GM21367 (cell line): ENCODE results near the gene SHOX.
"Not testable (repeated sequence)": the region's sequence is repeated elsewhere in the genome, so short reads cannot be mapped to it uniquely, and the experiment has no call there.

Source experiments
- ATAC-seq: cut with Tn5 transposase; IDR thresholded peaks from one replicate; pipeline ENCODE4 v1.9.1; 2021; ENCODE audit not compliant: unreplicated experiment

SHOX gene

GRCh38 chrX:630612-631496, at the start of gene SHOX:
TSS of gene SHOX (plus strand) at chrX:630791. CDS start at chrX:630898, 107 bp downstream.
- ATAC-seq, result no peak

DNA sequence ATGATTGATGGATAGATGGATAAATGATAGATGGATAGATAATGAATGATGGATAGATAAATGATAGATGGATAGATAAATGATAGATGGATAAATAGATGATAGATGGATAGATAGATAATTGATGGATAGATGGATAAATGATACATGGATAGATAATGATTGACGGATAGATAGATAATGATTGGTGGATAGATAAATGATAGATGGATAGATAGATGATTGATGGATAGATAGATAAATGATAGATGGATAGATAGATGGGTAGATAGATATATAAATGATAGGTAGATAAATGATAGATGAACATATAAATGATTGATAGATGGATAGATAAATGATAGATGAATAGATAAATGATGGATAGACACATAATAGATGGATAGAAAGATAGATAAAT, 49.5 kb upstream of the SHOX start:
- no peak for ATAC-seq

- no peak for ATAC-seq
These were observed 48.8 kb upstream of the SHOX start for GRCh38 chrX:581720-582298.

- no peak for ATAC-seq
These were observed 46.0 kb upstream of the SHOX start for GRCh38 chrX:584572-584971.

DNA sequence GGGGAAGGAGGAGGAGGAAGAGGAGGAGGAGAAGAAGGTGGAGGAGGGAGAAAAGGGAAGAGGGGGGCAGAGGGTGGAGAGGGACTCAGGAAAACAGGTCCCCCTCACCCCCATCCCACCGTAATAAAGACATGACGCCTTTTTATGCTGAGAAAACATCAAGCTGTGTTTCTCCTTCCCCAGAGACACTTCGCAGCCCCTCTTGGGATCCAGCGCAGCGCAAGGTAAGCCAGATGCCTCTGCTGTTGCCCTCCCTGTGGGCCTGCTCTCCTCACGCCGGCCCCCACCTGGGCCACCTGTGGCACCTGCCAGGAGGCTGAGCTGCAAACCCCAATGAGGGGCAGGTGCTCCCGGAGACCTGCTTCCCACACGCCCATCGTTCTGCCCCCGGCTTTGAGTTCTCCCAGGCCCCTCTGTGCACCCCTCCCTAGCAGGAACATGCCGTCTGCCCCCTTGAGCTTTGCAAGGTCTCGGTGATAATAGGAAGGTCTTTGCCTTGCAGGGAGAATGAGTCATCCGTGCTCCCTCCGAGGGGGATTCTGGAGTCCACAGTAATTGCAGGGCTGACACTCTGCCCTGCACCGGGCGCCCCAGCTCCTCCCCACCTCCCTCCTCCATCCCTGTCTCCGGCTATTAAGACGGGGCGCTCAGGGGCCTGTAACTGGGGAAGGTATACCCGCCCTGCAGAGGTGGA, 45.3 kb upstream of the SHOX start:
- ATAC-seq, result no peak

GRCh38 chrX:586351-586750, 44.2 kb upstream of the SHOX start:
- ATAC-seq, result no peak

DNA sequence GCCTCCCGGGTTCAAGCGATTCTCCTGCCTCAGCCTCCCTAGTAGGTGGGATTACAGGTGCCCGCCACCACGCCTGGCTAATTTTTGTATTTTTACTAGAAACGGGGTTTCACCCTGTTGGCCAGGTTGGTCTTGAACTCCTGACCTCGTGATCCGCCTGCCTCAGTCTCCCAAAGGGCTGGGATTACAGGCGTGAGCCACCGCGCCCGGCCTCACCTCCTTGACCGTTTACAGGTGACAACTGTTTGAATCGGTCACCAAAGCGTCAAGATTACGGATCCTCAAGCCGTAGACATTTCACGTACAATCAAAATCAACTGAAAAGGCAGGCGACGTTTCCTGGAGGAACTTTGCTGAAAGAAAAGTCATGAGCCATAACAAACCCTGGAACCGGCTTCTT, 41.3 kb upstream of the SHOX start:
- ATAC-seq, result not testable (repeated sequence)

GRCh38 chrX:590693-591404, 39.7 kb upstream of the SHOX start:
- ATAC-seq, result no peak

DNA sequence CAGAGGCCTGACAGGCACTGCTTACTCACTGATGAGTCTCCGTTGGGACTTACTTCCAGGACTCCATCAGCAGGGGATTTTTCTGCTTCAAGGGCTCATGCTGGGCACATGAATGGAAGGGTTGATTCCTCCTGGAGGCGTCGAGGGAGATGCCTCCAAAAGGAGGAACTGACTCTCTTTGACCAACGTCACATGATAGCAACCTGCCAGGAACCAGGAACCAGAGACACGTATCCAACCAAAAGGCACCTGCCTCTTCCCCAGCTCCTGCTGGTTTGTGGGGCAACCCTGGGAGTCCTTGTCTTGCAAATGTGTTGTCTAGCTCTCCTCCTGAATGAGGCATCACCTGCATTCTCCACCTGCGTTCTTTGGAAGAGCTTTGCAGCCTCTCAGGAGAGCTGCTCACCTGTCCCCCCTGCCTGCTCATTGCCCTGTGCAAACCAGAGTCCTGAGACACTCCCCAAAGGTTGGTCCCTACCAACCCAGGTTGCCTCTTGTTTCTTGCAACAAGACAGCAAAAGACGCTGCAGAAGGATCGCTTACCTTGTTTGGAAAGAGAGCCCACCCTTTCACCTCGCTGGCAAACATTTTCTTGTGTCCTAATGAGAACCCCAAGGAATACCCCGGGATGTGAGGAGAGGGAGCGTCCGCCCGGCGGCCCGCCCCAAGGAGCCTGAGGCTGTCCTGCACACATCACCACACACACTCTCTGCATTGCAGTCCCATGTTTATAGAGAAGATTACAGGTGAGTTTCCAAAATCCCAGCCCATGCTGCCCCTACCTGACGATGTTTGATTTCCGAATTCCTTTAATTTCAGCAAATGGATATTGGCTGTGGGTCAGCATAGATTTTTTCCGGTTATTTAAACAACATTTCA, 30.5 kb upstream of the SHOX start:
- ATAC-seq, result no peak

DNA sequence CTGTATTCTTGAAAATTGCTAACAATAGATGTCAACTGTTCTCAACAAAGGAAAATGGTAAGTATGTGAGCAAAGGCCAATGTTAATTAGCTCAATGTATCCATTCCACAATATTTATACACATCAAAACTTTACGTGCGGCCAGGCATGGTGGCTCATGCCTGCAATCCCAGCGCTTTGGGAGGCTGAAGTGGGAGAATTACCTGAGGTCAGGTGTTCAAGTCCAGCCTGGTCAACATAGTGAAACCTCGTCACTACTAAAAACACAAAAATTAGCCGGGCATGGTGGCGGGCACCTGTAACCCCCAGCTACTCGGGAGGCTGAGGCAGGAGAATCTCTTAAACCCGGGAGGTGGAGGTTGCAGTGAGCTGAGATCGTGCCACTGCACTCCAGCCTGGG, 27.6 kb upstream of the SHOX start:
- ATAC-seq, result not testable (repeated sequence)

DNA sequence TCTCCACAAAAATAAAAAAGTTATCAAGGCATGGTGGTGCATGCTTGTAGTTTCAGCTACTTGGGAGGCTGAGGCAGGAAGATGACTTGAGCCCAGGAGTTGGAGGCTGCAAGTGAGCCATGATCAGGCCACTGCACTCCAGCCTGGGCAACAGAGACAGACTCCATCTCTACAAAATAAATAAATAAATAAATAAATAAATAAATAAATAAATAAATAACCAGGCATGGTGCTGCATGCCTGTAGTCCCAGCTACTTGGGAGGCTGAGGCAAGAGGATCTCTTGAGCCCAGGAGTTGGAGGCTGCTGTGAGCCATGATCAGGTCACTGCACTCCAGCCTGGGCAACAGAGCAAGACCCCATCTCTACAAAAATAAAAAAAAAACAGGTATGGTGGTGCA, 26.0 kb upstream of the SHOX start:
- not testable (repeated sequence) for ATAC-seq

- not testable (repeated sequence) for ATAC-seq
These were observed 22.5 kb upstream of the SHOX start for GRCh38 chrX:608088-608487.

DNA sequence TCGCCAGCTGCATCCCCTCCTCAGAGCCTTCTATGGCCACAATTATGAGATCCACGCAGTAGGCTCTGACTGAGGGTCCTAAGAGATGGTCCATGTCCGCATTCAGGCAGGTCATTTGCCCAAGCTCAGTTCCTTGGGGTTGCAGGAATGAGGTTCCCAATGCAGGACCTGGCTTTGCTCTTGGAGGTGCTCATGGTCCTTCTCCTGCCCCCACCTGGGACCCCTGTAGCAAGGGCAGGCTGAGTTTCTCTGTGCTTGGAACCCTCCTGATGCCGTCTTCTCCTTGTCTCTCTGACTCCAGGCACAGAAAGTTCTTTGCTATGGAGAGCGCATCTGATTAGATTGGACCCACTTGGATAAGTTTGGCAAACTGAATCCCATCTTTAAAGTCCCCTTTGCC, 16.5 kb upstream of the SHOX start:
- ATAC-seq, result no peak

GRCh38 chrX:617401-617800, 13.2 kb upstream of the SHOX start:
- no peak for ATAC-seq

DNA sequence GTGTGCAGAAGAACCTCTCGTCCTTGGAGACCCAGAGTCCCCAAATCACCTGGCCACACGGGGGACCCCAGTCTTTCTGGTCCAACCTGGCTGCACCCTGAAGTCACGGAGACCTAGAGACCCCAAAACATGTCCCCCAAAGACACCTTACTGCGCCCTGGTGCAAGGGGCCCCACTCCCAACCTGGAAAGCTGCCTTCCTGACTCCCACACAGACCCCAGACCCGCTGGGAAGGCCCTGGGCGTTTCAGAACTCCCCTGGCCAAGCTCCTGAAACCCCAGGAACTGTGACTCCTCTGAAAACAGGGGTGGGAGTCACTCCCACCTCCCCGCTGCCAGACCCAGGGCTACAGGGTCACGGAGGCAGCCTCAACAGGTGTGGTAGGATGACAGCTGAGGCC, 12.7 kb upstream of the SHOX start:
- no peak for ATAC-seq

GRCh38 chrX:618304-618703, 12.3 kb upstream of the SHOX start:
- ATAC-seq, result not testable (repeated sequence)

- no peak for ATAC-seq
These were observed 11.7 kb upstream of the SHOX start for GRCh38 chrX:618761-619450.

DNA sequence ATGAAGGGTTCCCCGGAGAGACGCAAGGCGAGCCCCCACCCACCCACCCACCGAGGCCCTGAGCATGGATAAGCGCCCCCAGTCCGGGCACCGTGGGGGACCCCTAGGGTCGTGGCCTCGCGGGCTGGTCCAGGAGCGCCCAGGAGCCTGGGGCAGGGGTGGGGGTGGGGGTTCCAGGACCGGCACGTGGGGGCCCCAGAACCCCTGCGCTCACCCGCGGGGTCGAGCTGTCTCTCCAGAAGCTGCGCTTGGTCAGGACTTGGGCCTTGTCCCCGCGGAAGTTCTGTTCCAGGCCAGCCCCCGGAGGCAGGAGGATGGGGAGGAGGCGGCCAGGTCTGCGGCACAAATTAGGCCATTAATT, 11.2 kb upstream of the SHOX start:
- ATAC-seq, result no peak

DNA sequence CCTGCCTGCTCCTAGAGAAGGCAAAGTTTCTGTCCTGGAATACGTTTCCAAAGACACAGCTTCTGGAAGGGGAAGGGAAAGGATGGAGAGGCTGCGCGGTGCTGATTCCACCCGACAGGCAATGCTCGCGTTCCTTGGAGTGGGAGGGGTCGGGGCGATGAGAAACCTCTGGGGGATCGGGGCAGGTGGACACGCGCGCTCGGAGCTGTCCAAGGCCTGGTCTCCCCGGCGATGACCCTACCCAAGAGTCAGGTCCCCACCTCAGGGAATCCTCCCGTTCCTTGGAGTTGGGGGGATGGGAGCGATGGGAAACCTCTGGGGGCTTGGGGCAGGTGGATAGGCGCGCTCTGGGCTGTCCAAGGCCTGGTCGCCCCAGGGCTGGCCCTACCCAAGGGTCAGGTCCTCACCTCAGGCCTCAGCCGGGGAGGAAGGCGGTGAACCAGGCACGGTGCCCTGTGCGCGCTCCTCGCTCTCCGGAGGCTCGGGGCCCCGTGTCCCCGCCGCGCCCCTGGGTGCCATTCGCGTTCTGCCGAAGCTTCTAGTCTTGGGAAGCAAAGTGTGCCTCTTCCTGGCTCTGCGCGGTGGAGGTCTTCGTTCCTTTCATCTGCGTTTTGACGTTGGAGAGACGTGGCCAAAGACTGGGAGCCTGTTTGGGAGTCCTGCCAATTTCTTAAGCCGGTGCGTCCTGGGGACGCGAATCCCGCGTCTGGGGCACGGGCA, 10.6 kb upstream of the SHOX start:
- no peak for ATAC-seq
